Right lobe of liver (tissue), 6 donors: ENCODE results near the gene SLC22A16. TPM values are rescaled to one million over a fixed set of nuclear protein-coding genes. Genes with fewer than 3 reads are reported as not detected.

Source experiments
- ATAC-seq, 4 donors: fragments of 200-7000 bp; cut with Tn5 transposase; one replicate each; pipeline ENCODE4 v1.9.1; 2020; ENCODE audit warnings: mild to moderate bottlenecking in 4 of 4, moderate library complexity in 4 of 4
- DNase-seq, 3 donors: peaks; one replicate each; pipeline ENCODE4 v3.0.0-alpha.2; 2020
- H3K27ac ChIP-seq, 3 donors: fragments of 200-600 bp; one replicate each; pipeline ENCODE4 v1.8.0; 2022
- H3K27me3 ChIP-seq, 2 donors: fragments of 200-600 bp; one replicate each; pipeline ENCODE4 v1.8.0; 2022
- H3K36me3 ChIP-seq, 4 donors: fragments of 200-600 bp; sonication (generic) in 1 of 4; one replicate each; pipeline versions ENCODE4 v1.5.1 to v1.8.0; 2017 to 2022; ENCODE audit warnings: control low read depth in 1 of 4
- H3K4me1 ChIP-seq, 4 donors: fragments of 200-600 bp; sonication (generic) in 1 of 4; one replicate each; pipeline versions ENCODE4 v1.5.1 to v1.8.0; 2017 to 2022; ENCODE audit warnings: control low read depth in 1 of 4
- H3K4me3 ChIP-seq, 3 donors: fragments of 200-600 bp; one replicate each; pipeline ENCODE4 v1.8.0; 2022
- H3K9me3 ChIP-seq, 4 donors: fragments of 200-600 bp; sonication (generic) in 1 of 4; one replicate each; pipeline versions ENCODE4 v1.5.1 to v1.8.0; 2017 to 2022; ENCODE audit warnings: control low read depth in 1 of 4
- POLR2A ChIP-seq: fragments of 450-650 bp; IDR thresholded peaks from one replicate; pipeline ENCODE4 v1.6.1; 2017; ENCODE audit warnings: antibody characterized with exemption, mild to moderate bottlenecking
- WGBS: methylation state at CpG from one replicate; pipeline ENCODE4 v1.1.6; 2018; ENCODE audit warnings: low coverage, low lambda C conversion rate; ENCODE audit not compliant: insufficient coverage; ENCODE audit errors: missing lambda C conversion rate; 5-methylcytosine and 5-hydroxymethylcytosine counted together
- intact Hi-C, 2 donors: fragments of 100-400 bp; cut with DNase I; formaldehyde crosslinking; loops; one replicate each; pipeline versions ENCODE4 v1.11.2 to v1.14.1; 2022
- long read RNA-seq: library from polyadenylated mRNA; unstranded; transcript quantifications from one replicate; pipeline ENCODE4 v2.0.0, GENCODE V29; 2019
- total RNA-seq, 6 experiments: library from RNA; depleted of rRNA in 2 of 6; stranded (reverse); fragments of >200 nt in 2 of 6; fragmentation: NEBNext Ultra II Directional in 3 of 6; extraction: Animal tissue kit (Norgen Biotek cat#: 25700) in 3 of 6; gene quantifications; one replicate each; pipeline versions ENCODE4 v1.1.0 to v1.2.4, GENCODE V29; 2016 to 2023
- TF ChIP-seq, protein P1 (sequence below), 4 donors: fragments of 200-600 bp in 3 of 4; fragments of 450-650 bp in 1 of 4; IDR thresholded peaks; one replicate each; pipeline versions ENCODE4 v1.5.1 to v1.8.0; 2016 to 2022; ENCODE audit warnings: antibody characterized with exemption in 4 of 4, mild to moderate bottlenecking in 2 of 4
- donor health status: DM: no; HTN: yes; CAD: no.
- donor health status: DM: no; HTN: no; CAD: no.
- donor health status: DM: no; HTN: no; CAD: no.
- donor health status: DM: no; HTN: yes; CAD: no.
- donor health status: DM: no; HTN: yes; CAD: no.

SLC22A16 gene
- total RNA-seq, result under 1 TPM in 3 of 6 experiments, not detected in 3; 0.11 to 0.44 (median 0.31) TPM
- long read RNA-seq, result 0 reads

- no peak for TF ChIP-seq POLR2A
- TF ChIP-seq, protein P1, sequence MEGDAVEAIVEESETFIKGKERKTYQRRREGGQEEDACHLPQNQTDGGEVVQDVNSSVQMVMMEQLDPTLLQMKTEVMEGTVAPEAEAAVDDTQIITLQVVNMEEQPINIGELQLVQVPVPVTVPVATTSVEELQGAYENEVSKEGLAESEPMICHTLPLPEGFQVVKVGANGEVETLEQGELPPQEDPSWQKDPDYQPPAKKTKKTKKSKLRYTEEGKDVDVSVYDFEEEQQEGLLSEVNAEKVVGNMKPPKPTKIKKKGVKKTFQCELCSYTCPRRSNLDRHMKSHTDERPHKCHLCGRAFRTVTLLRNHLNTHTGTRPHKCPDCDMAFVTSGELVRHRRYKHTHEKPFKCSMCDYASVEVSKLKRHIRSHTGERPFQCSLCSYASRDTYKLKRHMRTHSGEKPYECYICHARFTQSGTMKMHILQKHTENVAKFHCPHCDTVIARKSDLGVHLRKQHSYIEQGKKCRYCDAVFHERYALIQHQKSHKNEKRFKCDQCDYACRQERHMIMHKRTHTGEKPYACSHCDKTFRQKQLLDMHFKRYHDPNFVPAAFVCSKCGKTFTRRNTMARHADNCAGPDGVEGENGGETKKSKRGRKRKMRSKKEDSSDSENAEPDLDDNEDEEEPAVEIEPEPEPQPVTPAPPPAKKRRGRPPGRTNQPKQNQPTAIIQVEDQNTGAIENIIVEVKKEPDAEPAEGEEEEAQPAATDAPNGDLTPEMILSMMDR (IDR thresholded peaks at IDR 0.05), result no peak
- Histone ChIP-seq H3K9me3 (no peaks in the 10 kb centered on the region), H3K4me3 (peak within 1 kb of the TSS in 1 of 3 donors; percentile 19), H3K27me3 (no peaks in the 10 kb centered on the region), H3K27ac (no peak within 1 kb of the TSS), H3K36me3 (no peaks in the 10 kb centered on the region), H3K4me1 (no peaks in the 10 kb centered on the region)
- 24% methylated on average over 23 of the region's 85 CpGs for WGBS
- peak in 2 of 3 donors; percentile 22 to 60 for DNase-seq
- intact Hi-C loops, result no loop called here
- peak in 3 of 4 donors; percentile 11 to 44 (median 43) for ATAC-seq
These were observed at the start of gene SLC22A16 for GRCh38 chr6:110476046-110476849. Gene SLC22A16 (minus strand): TSS chr6:110476613. CDS start chr6:110476574, 39 bp downstream.

DNA sequence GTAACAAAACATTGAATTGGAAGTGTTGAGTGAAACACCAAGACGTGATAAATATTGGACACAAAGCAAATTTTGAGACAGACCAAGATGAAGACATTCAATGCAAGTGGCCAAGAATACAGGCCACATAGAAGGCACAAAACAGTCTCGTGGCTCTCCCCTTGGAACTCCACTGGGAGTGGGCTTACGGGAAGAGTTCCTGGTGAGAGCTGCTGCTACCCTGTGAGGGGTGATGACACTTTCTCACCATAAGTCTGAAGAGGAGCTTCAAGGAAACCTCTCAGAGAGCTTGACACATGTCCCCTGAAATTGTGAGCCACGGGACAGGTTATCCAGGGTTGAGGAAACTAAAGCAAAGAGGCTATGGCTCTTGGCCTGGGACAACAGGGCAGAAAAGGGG is 48.6 kb upstream of the SLC22A16 start:
- Histone ChIP-seq H3K36me3 (no peaks in the 10 kb centered on the region), H3K4me3 (no peak overlapping the region), H3K27me3 (no peaks in the 10 kb centered on the region), H3K27ac (no peak overlapping the region), H3K9me3 (no peaks in the 10 kb centered on the region), H3K4me1 (no peaks in the 10 kb centered on the region)
- intact Hi-C loops, result no loop called here
- WGBS, result 40% methylated on average over 3 of the region's 4 CpGs
- TF ChIP-seq, protein P1 (IDR thresholded peaks at IDR 0.05), result no peak
- no peak for TF ChIP-seq POLR2A
- DNase-seq (no peak), ATAC-seq (no peak)

- no peaks in the 10 kb centered on the region for H3K36me3 ChIP-seq
- intact Hi-C loops, result no loop called here
- no peak for ATAC-seq
- no peak overlapping the region for H3K4me3 ChIP-seq
- no peak for DNase-seq
- TF ChIP-seq POLR2A, result no peak
- TF ChIP-seq, protein P1 (IDR thresholded peaks at IDR 0.05), result no peak
- H3K4me1 ChIP-seq, result no peaks in the 10 kb centered on the region
- no peaks in the 10 kb centered on the region for H3K9me3 ChIP-seq
- H3K27ac ChIP-seq, result no peak overlapping the region
- H3K27me3 ChIP-seq, result no peaks in the 10 kb centered on the region
- 68% methylated on average over 2 of the region's 2 CpGs for WGBS
These were observed 47.9 kb upstream of the SLC22A16 start for GRCh38 chr6:110524305-110524704.

GRCh38 chr6:110523451-110524021 is 47.1 kb upstream of the SLC22A16 start:
- Histone ChIP-seq H3K27ac (no peak overlapping the region), H3K4me1 (peaks cover 0 to under 1% (median 0%) of the 10 kb centered on the region in 4 donors), H3K9me3 (no peaks in the 10 kb centered on the region), H3K27me3 (no peaks in the 10 kb centered on the region), H3K36me3 (no peaks in the 10 kb centered on the region), H3K4me3 (no peak overlapping the region)
- no peak for ATAC-seq
- 73% methylated on average over 3 of the region's 4 CpGs for WGBS
- intact Hi-C loops, result no loop called here
- TF ChIP-seq, protein P1 (IDR thresholded peaks at IDR 0.05), result no peak
- TF ChIP-seq POLR2A, result no peak
- no peak for DNase-seq
